ENCODE data around the gene AP1S3.

The AP1S3 gene

DNA sequence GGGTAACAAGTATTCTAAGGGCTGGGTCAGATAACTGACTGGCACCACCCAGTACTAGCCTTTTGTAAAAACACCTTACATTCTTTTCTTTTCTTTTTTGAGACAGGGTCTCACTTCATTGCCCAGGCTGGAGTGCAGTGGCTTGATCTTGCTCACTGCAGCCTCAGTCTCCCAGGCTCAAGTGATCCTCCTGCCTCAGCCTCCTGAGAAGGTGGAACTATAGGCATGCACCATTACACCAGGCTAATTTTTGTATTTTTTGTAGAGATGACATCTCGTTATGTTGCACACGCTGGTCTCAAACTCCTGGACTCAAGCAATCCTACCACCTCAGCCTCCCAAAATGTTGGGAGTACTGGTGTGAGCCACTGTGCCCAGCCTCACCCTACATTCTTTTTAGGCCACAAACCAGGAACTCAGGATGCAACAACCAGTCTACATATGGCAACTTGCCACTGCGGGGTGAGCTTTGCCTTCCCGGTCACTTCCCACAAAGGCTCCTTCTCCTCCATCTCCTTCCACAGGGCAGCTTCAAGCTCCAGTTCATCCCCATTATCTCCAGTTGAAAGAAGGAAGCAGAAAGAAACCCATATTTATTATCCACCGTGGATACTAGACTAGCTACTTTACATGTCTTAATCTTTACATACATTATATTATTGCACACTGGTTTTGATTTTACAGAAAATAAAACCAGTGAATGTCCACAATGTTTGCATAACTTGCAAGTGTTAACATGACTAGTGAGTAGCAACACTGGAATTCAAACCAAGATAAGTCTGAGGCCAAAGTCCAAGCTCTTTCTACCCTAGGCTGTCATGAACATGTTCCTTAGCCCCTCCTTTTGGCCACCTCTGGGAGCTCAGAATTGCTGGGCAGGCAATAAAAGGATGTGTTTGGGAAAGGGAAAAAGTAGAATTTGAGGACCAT, 23.7 kb upstream of the AP1S3 start:
- DNase-seq (ENCODE audit: low spot score) (peak; percentile 87), ATAC-seq (ENCODE audit: low read depth) (peak; percentile 86)
- TF ChIP-seq, protein P1, sequence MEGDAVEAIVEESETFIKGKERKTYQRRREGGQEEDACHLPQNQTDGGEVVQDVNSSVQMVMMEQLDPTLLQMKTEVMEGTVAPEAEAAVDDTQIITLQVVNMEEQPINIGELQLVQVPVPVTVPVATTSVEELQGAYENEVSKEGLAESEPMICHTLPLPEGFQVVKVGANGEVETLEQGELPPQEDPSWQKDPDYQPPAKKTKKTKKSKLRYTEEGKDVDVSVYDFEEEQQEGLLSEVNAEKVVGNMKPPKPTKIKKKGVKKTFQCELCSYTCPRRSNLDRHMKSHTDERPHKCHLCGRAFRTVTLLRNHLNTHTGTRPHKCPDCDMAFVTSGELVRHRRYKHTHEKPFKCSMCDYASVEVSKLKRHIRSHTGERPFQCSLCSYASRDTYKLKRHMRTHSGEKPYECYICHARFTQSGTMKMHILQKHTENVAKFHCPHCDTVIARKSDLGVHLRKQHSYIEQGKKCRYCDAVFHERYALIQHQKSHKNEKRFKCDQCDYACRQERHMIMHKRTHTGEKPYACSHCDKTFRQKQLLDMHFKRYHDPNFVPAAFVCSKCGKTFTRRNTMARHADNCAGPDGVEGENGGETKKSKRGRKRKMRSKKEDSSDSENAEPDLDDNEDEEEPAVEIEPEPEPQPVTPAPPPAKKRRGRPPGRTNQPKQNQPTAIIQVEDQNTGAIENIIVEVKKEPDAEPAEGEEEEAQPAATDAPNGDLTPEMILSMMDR (IDR thresholded peaks at IDR 0.05; ENCODE audit: poor library complexity, severe bottlenecking): peak; percentile 58
- no peaks in the 10 kb centered on the region for H3K36me3 ChIP-seq (ENCODE audit: low read depth)
- no peaks in the 10 kb centered on the region for H3K27me3 ChIP-seq (ENCODE audit: insufficient read depth, poor library complexity, severe bottlenecking)
- peaks cover 24% of the 10 kb centered on the region for H3K4me1 ChIP-seq (ENCODE audit: insufficient read depth, poor library complexity, severe bottlenecking)
- peak overlapping the region; percentile 93 for H3K27ac ChIP-seq (ENCODE audit: poor library complexity, severe bottlenecking)
- H3K4me3 ChIP-seq (ENCODE audit: severe bottlenecking): no peak overlapping the region
- H3K9me3 ChIP-seq (ENCODE audit: severe bottlenecking): no peaks in the 10 kb centered on the region

DNA sequence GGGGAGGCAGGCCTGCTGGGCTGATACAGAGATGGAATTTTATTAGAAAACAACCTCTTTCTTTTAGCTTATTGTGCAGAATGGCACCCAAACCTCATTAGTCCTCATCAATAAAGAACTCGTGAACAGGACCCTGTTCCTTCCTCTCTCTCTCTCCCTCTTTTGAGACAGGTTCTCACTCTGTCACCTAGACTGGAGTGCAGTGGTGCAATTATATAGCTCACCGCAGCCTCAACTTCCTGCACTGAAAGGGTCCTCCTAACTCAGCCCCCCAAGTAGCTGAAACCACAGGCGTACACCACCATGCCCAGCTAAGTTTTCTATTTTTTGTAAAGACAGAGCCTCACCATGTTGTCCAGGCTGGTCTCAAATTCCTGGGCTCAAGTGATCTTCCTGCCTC, 21.7 kb upstream of the AP1S3 start:
- H3K27ac ChIP-seq (ENCODE audit: poor library complexity, severe bottlenecking): no peak overlapping the region
- DNase-seq (ENCODE audit: low spot score): no peak
- ATAC-seq (ENCODE audit: low read depth): no peak
- TF ChIP-seq, protein P1 (IDR thresholded peaks at IDR 0.05; ENCODE audit: poor library complexity, severe bottlenecking): no peak
- H3K4me3 ChIP-seq (ENCODE audit: severe bottlenecking): no peak overlapping the region
- H3K27me3 ChIP-seq (ENCODE audit: insufficient read depth, poor library complexity, severe bottlenecking): no peaks in the 10 kb centered on the region
- H3K4me1 ChIP-seq (ENCODE audit: insufficient read depth, poor library complexity, severe bottlenecking): peaks cover 25% of the 10 kb centered on the region
- H3K9me3 ChIP-seq (ENCODE audit: severe bottlenecking): no peaks in the 10 kb centered on the region
- no peaks in the 10 kb centered on the region for H3K36me3 ChIP-seq (ENCODE audit: low read depth)

DNA sequence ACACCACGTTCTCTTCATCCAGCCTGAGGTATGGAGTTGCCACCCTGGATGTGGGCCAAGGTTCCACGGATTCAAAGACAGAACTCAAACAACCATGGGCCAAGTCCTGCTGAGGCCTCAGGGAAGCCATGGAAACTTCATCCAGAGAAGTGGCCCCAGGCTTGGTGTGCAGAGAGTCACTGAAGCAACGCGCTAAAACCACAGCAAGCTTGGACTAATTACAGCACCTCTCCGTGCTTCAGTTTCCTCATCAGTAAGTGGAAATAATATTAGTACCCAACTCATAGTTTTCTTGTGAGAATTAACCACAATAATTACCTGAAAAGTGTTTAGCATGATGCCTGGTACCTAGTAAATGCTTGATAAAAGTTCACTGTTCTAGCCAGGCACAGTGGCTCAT, 19.2 kb upstream of the AP1S3 start:
- Histone ChIP-seq H3K4me3 (ENCODE audit: severe bottlenecking) (no peak overlapping the region), H3K27ac (ENCODE audit: poor library complexity, severe bottlenecking) (no peak overlapping the region), H3K4me1 (ENCODE audit: insufficient read depth, poor library complexity, severe bottlenecking) (peaks cover 23% of the 10 kb centered on the region), H3K9me3 (ENCODE audit: severe bottlenecking) (no peaks in the 10 kb centered on the region), H3K36me3 (ENCODE audit: low read depth) (no peaks in the 10 kb centered on the region), H3K27me3 (ENCODE audit: insufficient read depth, poor library complexity, severe bottlenecking) (no peaks in the 10 kb centered on the region)
- ATAC-seq (ENCODE audit: low read depth): no peak
- DNase-seq (ENCODE audit: low spot score): no peak
- TF ChIP-seq, protein P1 (IDR thresholded peaks at IDR 0.05; ENCODE audit: poor library complexity, severe bottlenecking): no peak

DNA sequence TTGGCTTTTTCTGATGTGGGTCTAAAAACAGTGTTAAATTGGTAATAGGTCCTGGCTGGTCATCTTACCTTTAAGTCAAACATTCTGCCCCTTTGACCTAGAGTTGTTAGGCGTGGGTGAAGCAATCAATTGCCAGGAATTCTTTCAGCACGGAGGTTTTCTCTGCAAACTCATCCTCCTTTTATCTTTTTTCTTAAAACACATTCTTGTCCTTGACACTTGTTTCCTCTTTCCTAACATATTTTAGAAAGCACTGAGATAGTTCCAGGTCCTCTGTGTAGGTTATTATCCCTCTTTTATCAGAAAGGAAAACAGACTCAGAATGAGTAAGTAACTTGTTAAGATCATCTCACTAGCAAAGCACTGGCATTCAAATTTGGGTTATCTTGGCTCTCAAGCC, 18.6 kb upstream of the AP1S3 start:
- TF ChIP-seq, protein P1 (IDR thresholded peaks at IDR 0.05; ENCODE audit: poor library complexity, severe bottlenecking): no peak
- H3K27me3 ChIP-seq (ENCODE audit: insufficient read depth, poor library complexity, severe bottlenecking): no peaks in the 10 kb centered on the region
- no peaks in the 10 kb centered on the region for H3K9me3 ChIP-seq (ENCODE audit: severe bottlenecking)
- H3K27ac ChIP-seq (ENCODE audit: poor library complexity, severe bottlenecking): no peak overlapping the region
- no peak for ATAC-seq (ENCODE audit: low read depth)
- peaks cover 21% of the 10 kb centered on the region for H3K4me1 ChIP-seq (ENCODE audit: insufficient read depth, poor library complexity, severe bottlenecking)
- H3K4me3 ChIP-seq (ENCODE audit: severe bottlenecking): no peak overlapping the region
- DNase-seq (ENCODE audit: low spot score): no peak
- no peaks in the 10 kb centered on the region for H3K36me3 ChIP-seq (ENCODE audit: low read depth)

DNA sequence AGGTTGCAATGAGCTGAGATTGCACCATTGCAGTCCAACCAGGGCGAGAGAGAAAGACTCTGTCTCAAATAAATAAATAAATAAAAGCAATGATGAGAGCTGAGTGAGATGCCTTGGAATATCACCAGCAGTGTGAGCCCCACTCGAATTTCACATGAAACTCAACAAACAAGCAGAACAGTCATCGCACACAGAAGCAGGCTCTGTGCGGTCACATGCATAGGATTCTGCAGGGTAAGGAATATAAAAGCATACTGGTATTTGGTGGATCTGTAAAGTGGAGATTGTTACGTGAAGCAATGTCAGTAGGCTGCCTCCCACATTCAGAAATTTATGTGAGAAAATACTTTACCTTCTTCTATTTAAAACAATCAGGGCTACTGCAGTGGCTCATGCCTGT, 18.0 kb upstream of the AP1S3 start:
- no peaks in the 10 kb centered on the region for H3K9me3 ChIP-seq (ENCODE audit: severe bottlenecking)
- ATAC-seq (ENCODE audit: low read depth): no peak
- no peaks in the 10 kb centered on the region for H3K27me3 ChIP-seq (ENCODE audit: insufficient read depth, poor library complexity, severe bottlenecking)
- H3K27ac ChIP-seq (ENCODE audit: poor library complexity, severe bottlenecking): no peak overlapping the region
- no peak overlapping the region for H3K4me3 ChIP-seq (ENCODE audit: severe bottlenecking)
- no peaks in the 10 kb centered on the region for H3K36me3 ChIP-seq (ENCODE audit: low read depth)
- TF ChIP-seq, protein P1 (IDR thresholded peaks at IDR 0.05; ENCODE audit: poor library complexity, severe bottlenecking): no peak
- peaks cover 16% of the 10 kb centered on the region for H3K4me1 ChIP-seq (ENCODE audit: insufficient read depth, poor library complexity, severe bottlenecking)
- DNase-seq (ENCODE audit: low spot score): no peak
